SK-N-SH treated with all-trans-retinoic acid at 6 μM for 48 hours (cell line): Measurements from ENCODE around the gene MRPS27.

Source experiments
- ESRRG ChIP-seq: fragments of 250-450 bp; sonication (Bioruptor Pico); IDR thresholded peaks from 2 replicates; pipeline ENCODE4 v1.6.1; 2021; ENCODE audit warnings: mild to moderate bottlenecking
- OSR1 ChIP-seq: fragments of 250-450 bp; sonication (Bioruptor Pico); IDR thresholded peaks from 2 replicates; pipeline ENCODE4 v1.8.0; 2022; ENCODE audit warnings: moderate library complexity, mild to moderate bottlenecking, inconsistent platforms
- PATZ1 ChIP-seq: fragments of 250-450 bp; sonication (Bioruptor Pico); IDR thresholded peaks from 2 replicates; pipeline ENCODE4 v1.8.0; 2020; ENCODE audit warnings: mild to moderate bottlenecking, moderate library complexity, borderline replicate concordance
- POU6F1 ChIP-seq: fragments of 250-450 bp; sonication (Bioruptor Pico); IDR thresholded peaks from 2 replicates; pipeline ENCODE4 v1.8.0; 2021; ENCODE audit warnings: low read depth, mild to moderate bottlenecking, moderate library complexity, borderline replicate concordance
- ZNF8 ChIP-seq: fragments of 450-650 bp; formaldehyde crosslinking; IDR thresholded peaks from 2 replicates; pipeline ENCODE4 v1.5.0; 2020; ENCODE audit warnings: mild to moderate bottlenecking, moderate library complexity

MRPS27 gene

GRCh38 chr5:72170101-72170500 lies 149.9 kb downstream of the MRPS27 start (continued):
- TF ChIP-seq OSR1 (no peak), ZNF8 (CRISPR knock-in tag) (no peak), PATZ1 (CRISPR knock-in tag) (no peak), ESRRG (CRISPR knock-in tag) (no peak), POU6F1 (no peak)
